ENCODE data around the gene SNCG. TPM values are rescaled to one million over a fixed set of nuclear protein-coding genes. Genes with fewer than 3 reads are reported as not detected.

Gene SNCG
- total and polyA plus RNA-seq, 2 experiments from 2014 or later: 4.0 to 17.0 TPM

DNA sequence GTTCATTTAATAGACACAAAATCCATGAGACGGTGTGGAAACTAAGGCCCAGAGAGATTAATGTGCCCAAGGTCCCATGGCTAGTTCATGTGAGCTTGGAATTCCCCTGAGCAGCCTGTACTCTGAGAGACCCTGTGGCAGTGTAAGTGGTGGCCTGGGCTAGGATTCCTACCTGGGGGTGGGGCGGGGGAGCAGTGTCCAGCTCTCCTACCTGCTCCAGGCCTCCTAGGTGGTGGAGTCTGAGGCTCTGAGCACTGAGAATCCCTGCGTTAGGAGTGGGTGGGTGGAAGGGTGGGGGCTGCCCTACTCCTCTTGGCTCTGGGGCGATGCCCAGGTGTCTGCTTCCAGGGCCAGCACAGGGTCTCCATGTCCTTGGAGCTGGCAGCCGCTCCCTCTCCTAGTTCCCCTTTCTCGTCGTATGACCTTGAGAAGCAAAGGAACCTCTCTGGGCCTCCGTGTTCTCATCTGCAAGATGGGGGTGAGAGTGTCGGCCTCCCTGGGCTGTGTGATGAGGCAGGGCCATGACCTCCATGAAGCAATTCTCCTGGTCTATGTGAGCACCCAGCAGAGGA, 2.5 kb downstream of the SNCG start (continued):
- TF ChIP-seq REST (IDR thresholded peaks at IDR 0.05; ENCODE audit: unreplicated experiment) (no peak), ZNF462 (CRISPR knock-in tag; IDR thresholded peaks at IDR 0.05) (no peak)
- TF ChIP-seq, protein P1, sequence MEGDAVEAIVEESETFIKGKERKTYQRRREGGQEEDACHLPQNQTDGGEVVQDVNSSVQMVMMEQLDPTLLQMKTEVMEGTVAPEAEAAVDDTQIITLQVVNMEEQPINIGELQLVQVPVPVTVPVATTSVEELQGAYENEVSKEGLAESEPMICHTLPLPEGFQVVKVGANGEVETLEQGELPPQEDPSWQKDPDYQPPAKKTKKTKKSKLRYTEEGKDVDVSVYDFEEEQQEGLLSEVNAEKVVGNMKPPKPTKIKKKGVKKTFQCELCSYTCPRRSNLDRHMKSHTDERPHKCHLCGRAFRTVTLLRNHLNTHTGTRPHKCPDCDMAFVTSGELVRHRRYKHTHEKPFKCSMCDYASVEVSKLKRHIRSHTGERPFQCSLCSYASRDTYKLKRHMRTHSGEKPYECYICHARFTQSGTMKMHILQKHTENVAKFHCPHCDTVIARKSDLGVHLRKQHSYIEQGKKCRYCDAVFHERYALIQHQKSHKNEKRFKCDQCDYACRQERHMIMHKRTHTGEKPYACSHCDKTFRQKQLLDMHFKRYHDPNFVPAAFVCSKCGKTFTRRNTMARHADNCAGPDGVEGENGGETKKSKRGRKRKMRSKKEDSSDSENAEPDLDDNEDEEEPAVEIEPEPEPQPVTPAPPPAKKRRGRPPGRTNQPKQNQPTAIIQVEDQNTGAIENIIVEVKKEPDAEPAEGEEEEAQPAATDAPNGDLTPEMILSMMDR (conservative IDR thresholded peaks at IDR 0.05; ENCODE audit: low read depth in 2 of 2): no peak
